ENCODE results near the gene TFAP2D.

DNA sequence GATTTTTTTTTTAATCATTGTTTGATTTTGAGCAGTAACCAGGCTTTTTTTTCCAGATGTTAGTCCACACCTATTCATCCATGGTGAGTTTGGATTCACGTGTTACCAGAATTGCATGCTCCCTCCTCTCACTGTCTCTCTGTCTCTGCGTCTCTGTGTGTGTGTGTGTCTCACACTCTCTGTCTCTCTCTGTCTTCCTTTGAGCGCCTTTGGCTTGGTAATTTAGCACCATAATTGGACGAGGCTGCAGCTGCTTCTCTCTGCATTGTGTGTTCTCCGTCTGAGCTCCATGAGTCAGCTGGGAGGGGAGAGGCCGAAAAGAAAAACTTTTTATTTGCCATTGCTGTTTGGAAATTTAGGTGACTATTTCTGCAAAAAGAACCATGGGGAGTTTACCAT lies 108.8 kb downstream of the TFAP2D start:
- TF ChIP-seq, protein P1, sequence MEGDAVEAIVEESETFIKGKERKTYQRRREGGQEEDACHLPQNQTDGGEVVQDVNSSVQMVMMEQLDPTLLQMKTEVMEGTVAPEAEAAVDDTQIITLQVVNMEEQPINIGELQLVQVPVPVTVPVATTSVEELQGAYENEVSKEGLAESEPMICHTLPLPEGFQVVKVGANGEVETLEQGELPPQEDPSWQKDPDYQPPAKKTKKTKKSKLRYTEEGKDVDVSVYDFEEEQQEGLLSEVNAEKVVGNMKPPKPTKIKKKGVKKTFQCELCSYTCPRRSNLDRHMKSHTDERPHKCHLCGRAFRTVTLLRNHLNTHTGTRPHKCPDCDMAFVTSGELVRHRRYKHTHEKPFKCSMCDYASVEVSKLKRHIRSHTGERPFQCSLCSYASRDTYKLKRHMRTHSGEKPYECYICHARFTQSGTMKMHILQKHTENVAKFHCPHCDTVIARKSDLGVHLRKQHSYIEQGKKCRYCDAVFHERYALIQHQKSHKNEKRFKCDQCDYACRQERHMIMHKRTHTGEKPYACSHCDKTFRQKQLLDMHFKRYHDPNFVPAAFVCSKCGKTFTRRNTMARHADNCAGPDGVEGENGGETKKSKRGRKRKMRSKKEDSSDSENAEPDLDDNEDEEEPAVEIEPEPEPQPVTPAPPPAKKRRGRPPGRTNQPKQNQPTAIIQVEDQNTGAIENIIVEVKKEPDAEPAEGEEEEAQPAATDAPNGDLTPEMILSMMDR (IDR thresholded peaks at IDR 0.05), result no peak
- no peak for TF ChIP-seq POLR2A (IDR thresholded peaks at IDR 0.05)

Measured in Peyer's patch (tissue), 4 donors.